Ammon's horn (tissue), 1 donor: ENCODE data around the gene MYO7B.

Experiments
- DNase-seq: peaks from one replicate; pipeline ENCODE4 v3.0.0-alpha.2; 2016; ENCODE audit warnings: low spot score

Gene MYO7B

DNA sequence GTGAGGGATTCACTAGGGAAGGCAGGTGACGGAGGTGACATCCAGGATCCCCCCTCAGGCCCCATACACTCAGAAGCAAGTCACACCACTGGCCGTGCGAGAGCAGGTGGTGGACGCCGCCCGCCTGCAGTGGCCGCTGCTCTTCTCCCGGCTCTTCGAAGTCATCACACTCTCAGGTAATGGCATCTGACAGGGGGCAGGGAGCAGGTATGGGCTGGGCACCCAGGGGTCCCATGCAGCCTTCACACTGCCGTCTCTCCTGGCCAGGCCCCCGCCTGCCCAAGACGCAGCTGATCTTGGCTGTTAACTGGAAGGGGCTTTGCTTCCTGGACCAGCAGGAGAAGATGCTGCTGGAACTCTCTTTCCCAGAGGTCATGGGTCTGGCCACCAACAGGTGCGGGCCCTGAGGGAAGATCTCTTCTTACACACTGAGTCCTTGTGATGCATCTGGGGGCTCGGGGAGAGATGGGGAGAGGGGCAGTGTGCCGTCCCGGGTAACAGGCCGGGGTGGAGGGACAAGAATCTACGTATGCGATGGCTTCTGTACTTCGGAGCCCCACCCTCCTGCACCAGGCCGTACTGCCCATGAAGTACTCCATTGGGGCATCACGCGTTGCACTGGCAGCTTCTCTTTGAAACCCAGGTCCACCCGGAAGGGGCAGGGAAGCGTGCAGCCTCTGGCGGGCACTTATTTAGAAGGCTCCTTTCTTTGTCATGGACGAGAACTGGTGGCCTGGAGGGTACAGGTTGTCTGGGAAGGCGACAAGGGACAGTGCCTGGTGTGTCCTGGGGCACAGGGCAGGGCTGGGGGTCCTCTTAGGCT is 91.6 kb downstream of the MYO7B start:
- no peak for DNase-seq

- no peak for DNase-seq
Measured at GRCh38 chr2:127627740-127628571, 92.5 kb downstream of the MYO7B start.

DNA sequence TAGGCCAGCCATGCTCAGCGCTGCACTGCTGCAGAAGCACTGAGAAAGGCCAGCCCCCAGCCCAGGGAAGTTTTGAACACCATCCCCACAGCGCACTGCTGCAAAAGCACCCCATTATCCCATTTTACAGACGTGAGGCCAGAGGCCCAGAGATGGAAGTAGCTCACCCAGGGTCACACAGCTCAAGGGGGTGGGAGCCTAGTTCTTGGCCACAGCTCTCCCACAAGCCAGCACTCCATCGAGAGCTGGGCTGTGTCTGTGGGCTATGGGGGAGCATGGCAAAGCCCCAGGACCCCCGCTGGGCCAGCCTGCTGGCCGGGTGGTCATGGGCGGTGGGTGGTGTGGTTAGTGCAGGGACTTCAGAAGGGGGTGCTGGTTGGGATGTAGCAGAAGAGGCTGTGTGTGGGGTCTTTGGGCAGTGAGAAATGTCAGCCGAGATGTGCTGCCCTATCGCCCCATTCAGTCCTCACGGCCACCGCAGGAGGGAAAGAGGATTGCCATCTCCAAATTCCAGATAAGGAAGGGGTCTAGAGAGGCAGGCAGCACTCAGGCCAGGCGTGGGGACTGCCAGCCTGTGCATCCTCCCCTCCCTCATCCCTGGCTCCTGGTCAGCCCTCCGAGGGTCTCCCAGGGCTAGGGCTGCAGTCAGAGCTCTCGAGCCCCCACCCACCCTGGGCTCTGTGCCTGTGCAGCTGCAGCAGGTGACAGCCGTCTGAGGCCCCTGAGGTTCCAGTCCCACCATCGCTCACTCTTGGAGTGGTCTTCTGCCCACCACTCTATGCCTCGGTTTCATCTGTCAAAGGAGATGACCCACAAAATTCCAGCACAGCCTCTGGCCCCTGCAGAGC is 93.5 kb downstream of the MYO7B start:
- no peak for DNase-seq

- DNase-seq = no peak
Measured at GRCh38 chr2:127629637-127630036, 94.2 kb downstream of the MYO7B start.

- no peak for DNase-seq
Measured at GRCh38 chr2:127630096-127630863, 94.8 kb downstream of the MYO7B start.

DNA sequence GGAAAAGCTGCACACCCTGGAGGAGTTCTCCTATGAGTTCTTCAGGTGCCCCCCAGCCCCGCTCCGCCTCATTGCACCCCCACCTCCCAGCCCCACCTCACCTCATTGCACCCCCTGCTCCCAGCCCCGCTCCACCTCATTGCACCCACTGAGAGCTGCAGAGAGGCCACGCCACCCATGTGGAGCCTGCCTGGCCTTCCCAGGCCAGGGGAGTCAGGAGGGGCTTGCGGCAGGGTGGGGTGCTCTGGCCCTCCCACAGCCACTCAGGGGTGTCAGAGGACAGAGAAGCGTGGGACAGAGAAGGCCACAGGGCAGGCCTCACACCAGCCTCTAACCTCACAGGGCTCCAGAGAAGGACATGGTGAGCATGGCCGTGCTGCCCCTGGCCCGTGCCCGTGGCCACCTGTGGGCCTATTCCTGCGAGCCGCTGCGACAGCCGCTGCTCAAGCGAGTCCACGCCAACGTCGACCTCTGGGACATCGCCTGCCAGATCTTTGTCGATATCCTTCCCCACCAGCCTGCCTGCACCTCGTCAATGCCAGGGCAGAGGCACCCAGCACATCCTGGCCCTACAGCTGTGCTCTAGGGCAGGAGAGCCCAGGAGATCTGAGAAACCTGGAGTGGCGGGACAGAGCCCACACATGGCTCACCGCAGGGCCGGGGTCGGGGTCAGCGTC is 95.5 kb downstream of the MYO7B start:
- no peak for DNase-seq

- no peak for DNase-seq
Measured at GRCh38 chr2:127631541-127631996, 96.1 kb downstream of the MYO7B start.

- no peak for DNase-seq
Measured at GRCh38 chr2:127631997-127632581, 96.6 kb downstream of the MYO7B start.

GRCh38 chr2:127632592-127633489 is 97.4 kb downstream of the MYO7B start:
- no peak for DNase-seq

GRCh38 chr2:127633556-127634065 is 98.1 kb downstream of the MYO7B start:
- DNase-seq = no peak

- DNase-seq = no peak
Measured at GRCh38 chr2:127634066-127634617, 98.7 kb downstream of the MYO7B start.

DNA sequence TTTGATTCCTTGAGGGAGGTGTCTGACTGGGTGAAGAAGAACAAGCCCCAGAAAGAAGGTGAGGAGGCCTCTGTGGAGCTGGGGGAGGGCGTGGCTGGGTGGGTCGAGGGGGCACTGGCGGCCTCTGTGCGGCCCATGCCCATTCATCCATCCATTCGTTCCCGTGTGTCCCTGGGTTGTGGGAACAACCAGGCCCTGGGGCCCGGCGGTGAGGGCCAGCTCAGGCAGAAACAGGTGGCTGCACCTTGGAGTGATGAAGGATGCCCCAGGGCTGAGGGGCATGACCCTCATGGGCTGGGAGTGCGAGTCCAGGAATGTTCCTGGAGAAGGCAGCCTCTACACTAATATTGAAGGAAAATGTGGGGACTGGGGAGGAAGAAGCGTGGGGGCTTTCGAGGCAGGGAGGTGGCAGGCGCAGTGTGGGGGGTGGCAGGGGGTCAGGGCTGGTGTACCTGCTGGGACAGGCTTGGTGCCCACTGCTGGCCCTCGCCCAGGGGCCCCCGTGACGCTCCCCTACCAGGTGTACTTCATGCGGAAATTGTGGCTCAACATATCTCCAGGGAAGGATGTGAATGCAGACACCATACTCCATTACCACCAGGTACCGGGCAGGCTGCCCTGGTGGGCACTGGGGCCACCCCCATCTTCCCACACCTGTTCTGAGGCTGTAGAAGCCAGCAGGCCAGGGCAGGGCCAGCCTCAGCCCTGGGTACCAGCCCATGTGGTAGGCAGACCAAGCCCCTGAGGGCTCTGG is 99.3 kb downstream of the MYO7B start:
- no peak for DNase-seq

DNA sequence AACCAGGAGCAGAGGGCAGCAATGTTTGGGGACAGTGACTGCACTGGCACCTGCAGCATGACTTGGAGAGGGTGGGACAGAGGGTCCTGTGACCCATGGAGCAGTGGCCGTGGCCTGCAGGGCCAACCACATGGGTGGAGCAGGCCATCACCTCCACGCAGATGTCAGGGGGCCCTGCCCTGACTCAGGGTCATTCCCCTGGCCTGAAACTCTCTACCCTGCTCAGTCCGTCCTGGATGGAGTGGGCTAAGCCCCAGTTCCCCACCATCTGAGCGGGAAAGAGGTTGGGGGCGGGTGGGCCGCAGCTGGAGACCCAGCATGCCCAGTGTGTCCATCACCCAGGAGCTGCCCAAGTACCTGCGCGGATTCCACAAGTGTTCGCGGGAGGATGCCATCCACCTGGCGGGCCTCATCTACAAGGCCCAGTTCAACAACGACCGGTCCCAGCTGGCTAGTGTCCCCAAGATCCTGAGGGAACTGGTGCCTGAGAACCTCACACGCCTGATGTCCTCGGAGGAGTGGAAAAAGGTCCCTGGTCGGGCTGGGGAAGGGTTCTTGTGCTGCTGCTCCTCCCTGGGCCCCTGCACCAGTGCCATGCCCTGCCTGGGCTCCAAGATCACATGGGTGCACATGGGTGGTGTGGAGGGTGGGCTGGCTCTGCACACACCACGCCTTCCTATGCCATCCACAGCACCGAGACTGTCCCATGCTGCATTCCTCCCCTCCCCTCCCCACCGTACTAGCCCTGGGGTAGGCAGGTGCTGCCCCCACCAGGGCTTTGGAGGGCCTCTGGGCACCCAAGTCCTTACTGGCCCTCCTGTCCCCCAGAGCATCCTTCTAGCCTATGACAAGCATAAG is 100.1 kb downstream of the MYO7B start:
- DNase-seq = no peak

DNA sequence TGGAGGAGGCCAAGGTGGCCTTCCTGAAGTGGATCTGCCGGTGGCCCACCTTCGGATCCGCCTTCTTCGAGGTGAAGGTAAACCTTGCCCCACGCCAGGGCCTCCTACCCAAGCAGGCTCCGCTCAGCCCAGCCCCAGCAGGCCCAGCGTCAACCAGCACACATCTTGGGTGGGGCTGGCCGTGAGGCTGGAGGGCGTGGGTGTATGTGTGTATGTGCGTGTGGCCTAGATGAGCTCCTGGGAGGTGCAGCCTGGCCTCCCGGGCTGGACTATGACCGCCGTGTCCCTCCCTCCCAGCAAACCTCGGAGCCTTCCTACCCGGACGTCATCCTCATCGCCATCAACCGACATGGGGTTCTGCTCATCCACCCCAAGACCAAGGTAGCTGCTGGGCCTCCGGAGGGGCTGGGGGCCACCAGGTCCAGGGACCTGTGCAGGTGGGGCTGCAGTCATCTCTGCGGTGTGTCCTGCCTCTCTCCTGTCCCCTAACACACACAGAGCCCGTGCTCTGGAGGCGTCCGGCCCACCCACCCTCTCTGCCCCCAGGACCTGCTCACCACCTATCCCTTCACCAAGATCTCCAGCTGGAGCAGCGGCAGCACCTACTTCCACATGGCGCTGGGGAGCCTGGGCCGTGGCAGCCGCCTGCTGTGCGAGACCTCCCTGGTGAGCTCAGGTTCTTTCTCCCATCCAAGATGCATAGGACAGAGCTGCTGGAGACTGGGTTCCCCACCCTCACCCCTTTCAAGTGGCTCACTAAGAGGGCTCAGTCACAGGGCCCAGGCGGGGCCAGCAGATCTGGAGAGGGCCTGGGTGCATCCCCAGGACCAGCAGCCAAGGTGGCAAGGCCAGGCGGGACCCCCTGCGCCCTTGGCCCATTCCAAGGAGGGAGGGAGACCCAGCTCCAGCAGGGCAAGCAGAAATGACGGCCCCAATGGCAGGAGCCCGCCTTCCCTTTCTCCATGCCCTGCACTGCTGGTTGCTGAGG is 101.1 kb downstream of the MYO7B start:
- no peak for DNase-seq

DNA sequence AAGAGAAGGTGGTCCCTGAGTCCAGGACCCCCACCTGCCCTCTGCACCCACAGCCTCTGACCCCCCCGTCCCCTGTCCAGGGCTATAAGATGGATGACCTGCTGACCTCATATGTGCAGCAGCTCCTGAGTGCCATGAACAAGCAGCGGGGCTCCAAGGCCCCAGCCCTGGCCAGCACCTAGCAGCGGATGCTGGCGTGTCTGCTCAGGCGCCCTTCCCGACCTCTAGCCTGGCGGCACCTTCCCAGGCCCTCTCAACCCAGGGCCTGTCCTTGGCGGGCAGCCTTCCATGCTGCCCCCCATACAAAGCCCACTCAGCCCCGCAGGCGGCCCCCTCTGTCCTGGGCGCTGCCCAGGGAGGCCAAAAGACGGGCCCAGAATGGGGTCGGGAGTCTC is 101.8 kb downstream of the MYO7B start:
- no peak for DNase-seq

GRCh38 chr2:127637725-127638252 is 102.3 kb downstream of the MYO7B start:
- DNase-seq = no peak
